ENCODE measurements around the gene PELI2. TPM values are rescaled to one million over a fixed set of nuclear protein-coding genes. Genes with fewer than 3 reads are reported as not detected.

Gene PELI2
- total RNA-seq, 1 donor from 2014 or later, result 36.7 TPM

GRCh38 chr14:56198438-56198837, 80.2 kb downstream of the PELI2 start:
- FAIRE-seq (no peak), DNase-seq (ENCODE audit: low spot score in 2 of 2) (no peak)

- FAIRE-seq (no peak), DNase-seq (ENCODE audit: low spot score in 2 of 2) (no peak)
Observed at GRCh38 chr14:56199095-56199981, 81.1 kb downstream of the PELI2 start.

- DNase-seq (ENCODE audit: low spot score in 2 of 2) (no peak), FAIRE-seq (no peak)
Observed at GRCh38 chr14:56199982-56200577, 81.9 kb downstream of the PELI2 start.

- no peak for FAIRE-seq
- DNase-seq (ENCODE audit: low spot score in 2 of 2), result no peak
Observed at GRCh38 chr14:56202256-56202655, 84.0 kb downstream of the PELI2 start.

- FAIRE-seq (no peak), DNase-seq (ENCODE audit: low spot score in 2 of 2) (no peak)
Observed at GRCh38 chr14:56205881-56206280, 87.7 kb downstream of the PELI2 start.

- no peak for FAIRE-seq
Observed at GRCh38 chr14:56206596-56206995, 88.4 kb downstream of the PELI2 start.

GRCh38 chr14:56207626-56208292, 89.5 kb downstream of the PELI2 start:
- no peak for DNase-seq (ENCODE audit: low spot score in 2 of 2)
- no peak for FAIRE-seq

More at GRCh38 chr14:56206596-56206995, 88.4 kb downstream of the PELI2 start:
- no peak for DNase-seq (ENCODE audit: low spot score in 2 of 2)

- DNase-seq (ENCODE audit: low spot score in 2 of 2), result no peak
- no peak for FAIRE-seq
Observed at GRCh38 chr14:56208520-56208919, 90.3 kb downstream of the PELI2 start.

GRCh38 chr14:56210571-56210970, 92.4 kb downstream of the PELI2 start:
- FAIRE-seq (no peak), DNase-seq (ENCODE audit: low spot score in 2 of 2) (no peak)

- DNase-seq (ENCODE audit: low spot score in 2 of 2) (no peak), FAIRE-seq (no peak)
Observed at GRCh38 chr14:56211084-56211483, 92.9 kb downstream of the PELI2 start.

- FAIRE-seq, result no peak
- DNase-seq (ENCODE audit: low spot score in 2 of 2), result no peak
Observed at GRCh38 chr14:56211844-56212243, 93.6 kb downstream of the PELI2 start.

GRCh38 chr14:56212521-56212920, 94.3 kb downstream of the PELI2 start:
- DNase-seq (ENCODE audit: low spot score in 2 of 2) (no peak), FAIRE-seq (no peak)

- no peak for DNase-seq (ENCODE audit: low spot score in 2 of 2)
- FAIRE-seq, result no peak
Observed at GRCh38 chr14:56213306-56213705, 95.1 kb downstream of the PELI2 start.

GRCh38 chr14:56215180-56215579, 97.0 kb downstream of the PELI2 start:
- no peak for FAIRE-seq
- DNase-seq (ENCODE audit: low spot score in 2 of 2), result no peak

GRCh38 chr14:56216626-56217379, 98.6 kb downstream of the PELI2 start:
- DNase-seq (ENCODE audit: low spot score in 2 of 2) (peak in 1 of 2 donors; percentile 35), FAIRE-seq (no peak)

- DNase-seq (ENCODE audit: low spot score in 2 of 2) (no peak), FAIRE-seq (no peak)
Observed at GRCh38 chr14:56217380-56218045, 99.3 kb downstream of the PELI2 start.

- FAIRE-seq (no peak), DNase-seq (ENCODE audit: low spot score in 2 of 2) (no peak)
Observed at GRCh38 chr14:56219666-56220413, 101.6 kb downstream of the PELI2 start.

- FAIRE-seq (no peak), DNase-seq (ENCODE audit: low spot score in 2 of 2) (no peak)
Observed at GRCh38 chr14:56221382-56222128, 103.3 kb downstream of the PELI2 start.

GRCh38 chr14:56224229-56224628, 106.0 kb downstream of the PELI2 start:
- FAIRE-seq (no peak), DNase-seq (ENCODE audit: low spot score in 2 of 2) (no peak)

Measured in frontal cortex (tissue), 4 donors.